ENCODE results near the gene PEX10.

DNA sequence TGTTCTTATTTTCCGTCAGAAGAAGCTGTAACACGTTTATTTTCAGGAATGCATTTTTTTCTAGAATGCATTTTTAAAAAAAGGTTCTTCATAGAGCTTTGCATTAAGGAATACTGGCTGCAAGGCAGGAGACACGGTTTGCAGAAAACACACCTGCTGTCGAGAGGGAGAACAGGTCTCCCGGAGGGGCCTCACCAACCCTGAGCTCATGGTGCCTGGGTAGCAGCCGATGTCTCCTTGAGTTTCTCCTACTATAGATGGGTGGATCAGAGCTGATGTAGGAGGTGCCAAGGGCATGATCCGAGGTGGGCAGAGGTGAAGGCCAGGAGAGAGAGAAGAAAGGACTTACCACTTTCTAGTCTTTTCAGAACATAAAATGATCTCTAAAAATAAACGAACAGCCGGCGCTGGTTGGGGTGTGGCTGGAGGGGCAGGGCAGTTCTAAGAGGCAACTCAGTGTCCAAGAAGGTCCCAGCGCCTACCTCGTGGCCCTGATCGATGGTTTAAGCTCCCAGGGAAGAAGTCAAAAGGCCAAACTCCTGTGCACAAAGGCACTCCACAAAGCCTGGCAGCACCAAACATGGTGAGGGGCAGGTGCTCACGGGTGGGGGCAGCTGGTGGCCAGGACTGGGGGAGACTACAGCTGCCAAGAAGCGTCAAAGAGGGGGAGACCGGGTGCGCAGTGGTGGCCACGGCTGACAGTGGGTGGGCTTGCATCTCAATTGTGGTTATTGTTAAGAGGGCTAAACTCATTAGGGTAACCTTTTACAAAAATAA, 33.2 kb downstream of the PEX10 start:
- TF ChIP-seq, protein P1, sequence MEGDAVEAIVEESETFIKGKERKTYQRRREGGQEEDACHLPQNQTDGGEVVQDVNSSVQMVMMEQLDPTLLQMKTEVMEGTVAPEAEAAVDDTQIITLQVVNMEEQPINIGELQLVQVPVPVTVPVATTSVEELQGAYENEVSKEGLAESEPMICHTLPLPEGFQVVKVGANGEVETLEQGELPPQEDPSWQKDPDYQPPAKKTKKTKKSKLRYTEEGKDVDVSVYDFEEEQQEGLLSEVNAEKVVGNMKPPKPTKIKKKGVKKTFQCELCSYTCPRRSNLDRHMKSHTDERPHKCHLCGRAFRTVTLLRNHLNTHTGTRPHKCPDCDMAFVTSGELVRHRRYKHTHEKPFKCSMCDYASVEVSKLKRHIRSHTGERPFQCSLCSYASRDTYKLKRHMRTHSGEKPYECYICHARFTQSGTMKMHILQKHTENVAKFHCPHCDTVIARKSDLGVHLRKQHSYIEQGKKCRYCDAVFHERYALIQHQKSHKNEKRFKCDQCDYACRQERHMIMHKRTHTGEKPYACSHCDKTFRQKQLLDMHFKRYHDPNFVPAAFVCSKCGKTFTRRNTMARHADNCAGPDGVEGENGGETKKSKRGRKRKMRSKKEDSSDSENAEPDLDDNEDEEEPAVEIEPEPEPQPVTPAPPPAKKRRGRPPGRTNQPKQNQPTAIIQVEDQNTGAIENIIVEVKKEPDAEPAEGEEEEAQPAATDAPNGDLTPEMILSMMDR (IDR thresholded peaks at IDR 0.05; ENCODE audit: borderline replicate concordance, extremely low read depth, low read length, poor library complexity, severe bottlenecking) = no peak
- TF ChIP-seq EZH2 (IDR thresholded peaks at IDR 0.05; ENCODE audit: borderline replicate concordance, low read depth, low read length, severe bottlenecking) = no peak

Measured in DND-41 (cell line).